ENCODE measurements around the gene ARHGEF11. TPM values are rescaled to one million over a fixed set of nuclear protein-coding genes. Genes with fewer than 3 reads are reported as not detected.

Gene ARHGEF11
- total and polyA plus RNA-seq, 2 of the 4 experiments (the other 2 are of a cell fraction), result 16.8 to 17.2 TPM

- Histone ChIP-seq H3K4me3 (ENCODE audit: insufficient read depth, low read depth, low read length) (no peak overlapping the region), H2BK120ac (ENCODE audit: low read depth, low read length) (peak overlapping the region; percentile 88), H3K4me2 (ENCODE audit: low read depth, low read length) (peak overlapping the region; percentile 90), H3K4ac (ENCODE audit: low read depth, low read length) (peak overlapping the region; percentile 76), H2AK5ac (ENCODE audit: low read depth, low read length) (peak overlapping the region; percentile 41), H4K5ac (ENCODE audit: low read depth, low read length) (peak overlapping the region; percentile 59), H3K79me1 (ENCODE audit: low read depth in 1 of 2, low read length in 2 of 2) (peaks cover 19 to 62% of the 10 kb centered on the region in 2 experiments), H3K14ac (replicated peaks; ENCODE audit: low read depth, low read length) (peak overlapping the region; percentile 74), H3K18ac (ENCODE audit: low read depth, low read length) (peak overlapping the region; percentile 65; the same call in 1 of the 2 replicates), H3K56ac (ENCODE audit: extremely low read depth, insufficient read depth, low read length) (peak overlapping the region; percentile 34; the same call in 1 of the 2 replicates), H3K9ac (ENCODE audit: low read depth, low read length) (peak overlapping the region; percentile 77; the same call in 1 of the 2 replicates), H3K27ac (ENCODE audit: insufficient read depth, low read length) (peak overlapping the region; percentile 46), H4K8ac (ENCODE audit: low read depth in 2 of 2, low read length in 2 of 2) (peak overlapping the region; percentile 62 to 68), H2BK20ac (ENCODE audit: low read depth, low read length) (peak overlapping the region; percentile 67), H4K91ac (ENCODE audit: insufficient read depth, low read depth, low read length) (peak overlapping the region; percentile 87), H3K4me1 (ENCODE audit: control insufficient read depth, insufficient read depth, low read length) (peaks cover 39% of the 10 kb centered on the region), H3K27me3 (ENCODE audit: control insufficient read depth, insufficient read depth, low read length) (no peaks in the 10 kb centered on the region; the same call in 1 of the 2 replicates), H2BK5ac (ENCODE audit: low read depth, low read length, poor library complexity, severe bottlenecking) (peak overlapping the region; percentile 92), H3K9me1 (ENCODE audit: insufficient read depth, low read length) (peaks cover 24% of the 10 kb centered on the region), H2AK9ac (replicated peaks; ENCODE audit: low read depth, low read length, poor library complexity) (peak overlapping the region; percentile 96), H3K36me3 (ENCODE audit: control insufficient read depth, insufficient read depth, low read length) (no peaks in the 10 kb centered on the region), H2BK15ac (ENCODE audit: low read depth, low read length) (peak overlapping the region; percentile 47; the same call in 2 of the 3 replicates), H2AFZ (replicated peaks; ENCODE audit: low read length, poor library complexity) (peak overlapping the region; percentile 70), H3K23ac (ENCODE audit: low read depth, low read length) (peak overlapping the region; percentile 26), H4K20me1 (ENCODE audit: insufficient read depth, low read length) (peaks cover 2% of the 10 kb centered on the region; the same call in 1 of the 2 replicates), H3K9me3 (ENCODE audit: control insufficient read depth, insufficient read depth, low read length) (no peaks in the 10 kb centered on the region)
- no TSS peak for BruUV-seq (replicated peaks)
- intact Hi-C loops (cut with micrococcal nuclease) (no loop called here), in situ Hi-C loops (cut with MboI; ENCODE audit: low sequenced_read_pairs) (loop anchor here (5.0 kb wide), 1 partner anchor 32 kb away; no protein-coding TSS in a partner anchor), dilution Hi-C loops (cut with HindIII; ENCODE audit: low sequenced_read_pairs, unreplicated experiment) (no loop called here)
- ATAC-seq (ENCODE audit: low read depth) (no peak), DNase-seq (peak; percentile 30)
- ChIA-PET POLR2A (ENCODE audit: unreplicated experiment) (interaction anchor here (1.2 kb wide), 1 partner anchor 166 kb away, joined by 3 read pairs; the partner anchor contains the start of genes ISG20L2 and METTL25B), CTCF (no interaction called here)
- no CpG with 5 or more reads among the region's 12 CpGs for WGBS, 2 experiments (ENCODE audit: extremely low coverage in 2 of 2, insufficient read length in 1 of 2)
- no peak for TF ChIP-seq BHLHE40 (IDR thresholded peaks at IDR 0.05; ENCODE audit: low read depth, low read length)
- TF ChIP-seq RAD21 (IDR thresholded peaks at IDR 0.05; ENCODE audit: low read length), result no peak
- no peak for TF ChIP-seq SMC3 (IDR thresholded peaks at IDR 0.05; ENCODE audit: low read depth, low read length)
- no peak for TF ChIP-seq MAFK (IDR thresholded peaks at IDR 0.05; ENCODE audit: low read depth, low read length)
- no peak for TF ChIP-seq MXI1 (IDR thresholded peaks at IDR 0.05; ENCODE audit: borderline replicate concordance, low read depth, low read length)
- TF ChIP-seq CEBPB (IDR thresholded peaks at IDR 0.05; ENCODE audit: low read depth, low read length), result no peak
- no peak for TF ChIP-seq RFX5 (IDR thresholded peaks at IDR 0.05; ENCODE audit: low read depth, low read length)
- TF ChIP-seq MAZ (IDR thresholded peaks at IDR 0.05; ENCODE audit: borderline replicate concordance, low read depth, low read length), result no peak
- no peak for TF ChIP-seq USF2 (IDR thresholded peaks at IDR 0.05; ENCODE audit: low read depth, low read length)
- no peak for TF ChIP-seq RCOR1 (IDR thresholded peaks at IDR 0.05; ENCODE audit: insufficient replicate concordance, low read length)
- TF ChIP-seq ELK1 (IDR thresholded peaks at IDR 0.05; ENCODE audit: borderline replicate concordance, low read depth, low read length), result no peak
- TF ChIP-seq CHD1 (IDR thresholded peaks at IDR 0.05; ENCODE audit: low read depth, low read length), result no peak
- TF ChIP-seq FOS (IDR thresholded peaks at IDR 0.05; ENCODE audit: low read depth, low read length), result no peak
- no peak for TF ChIP-seq POLR2A (IDR thresholded peaks at IDR 0.05; ENCODE audit: low read depth, low read length)
Measured at GRCh38 chr1:156894711-156895454, 150.7 kb downstream of the ARHGEF11 start.

Measured in IMR-90 (cell line).